ENCODE results near the gene ILF2. TPM values are rescaled to one million over a fixed set of nuclear protein-coding genes. Genes with fewer than 3 reads are reported as not detected.

Gene ILF2
- total and polyA plus RNA-seq, 5 donors from 2014 or later: 127 to 162 (median 145) TPM

- H3K9me3 Mint-ChIP-seq: no peaks in the 10 kb centered on the region
- ATAC-seq (ENCODE audit: low read depth in 2 of 2) (peak in 1 of 2 donors; percentile 82), DNase-seq (peak in 2 of 3 donors; percentile 55 to 73)
- H3K4me1 Mint-ChIP-seq: peaks cover 0 to 6% (median 0%) of the 10 kb centered on the region in 4 donors
- Histone ChIP-seq H3K27ac (ENCODE audit: insufficient read depth, low read length, poor library complexity, severe bottlenecking) (no peak overlapping the region), H3K36me3 (ENCODE audit: control insufficient read depth, insufficient read depth, low read length) (no peaks in the 10 kb centered on the region), H3K9me3 (ENCODE audit: control insufficient read depth in 2 of 2, low read length in 2 of 2) (no peaks in the 10 kb centered on the region), H3K27me3 (ENCODE audit: control insufficient read depth, insufficient read depth, low read length) (no peaks in the 10 kb centered on the region), H3K4me1 (ENCODE audit: control insufficient read depth, insufficient read depth, low read length, poor library complexity, severe bottlenecking) (no peaks in the 10 kb centered on the region), H3K4me3 (ENCODE audit: low read depth, low read length) (no peak overlapping the region)
- no peaks in the 10 kb centered on the region for H3K27me3 Mint-ChIP-seq
- no peak overlapping the region for H3K4me3 Mint-ChIP-seq
- H3K27ac Mint-ChIP-seq: no peak overlapping the region
- no peaks in the 10 kb centered on the region for H3K36me3 Mint-ChIP-seq
Observed at GRCh38 chr1:153617663-153618062, 53.1 kb downstream of the ILF2 start.

- H3K27ac Mint-ChIP-seq: peak overlapping the region in 1 of 3 donors; percentile 36
- DNase-seq: no peak
- no peak for ATAC-seq (ENCODE audit: low read depth in 2 of 2)
Observed at GRCh38 chr1:153616917-153617311, 53.9 kb downstream of the ILF2 start.

GRCh38 chr1:153616144-153616916 is 54.5 kb downstream of the ILF2 start, which contains the start of gene S100A14:
Gene S100A14 (minus strand): TSS chr1:153616325. CDS start chr1:153615858, 467 bp downstream.
- no peaks in the 10 kb centered on the region for H3K9me3 ChIP-seq (ENCODE audit: control insufficient read depth in 2 of 2, low read length in 2 of 2)
- peaks cover 0 to 6% (median 0%) of the 10 kb centered on the region in 4 donors for H3K4me1 Mint-ChIP-seq
- ATAC-seq (ENCODE audit: low read depth in 2 of 2): no peak
- H3K27ac Mint-ChIP-seq: peak within 1 kb of the TSS in 1 of 3 donors; percentile 59
- H3K4me1 ChIP-seq (ENCODE audit: control insufficient read depth, insufficient read depth, low read length, poor library complexity, severe bottlenecking): no peaks in the 10 kb centered on the region
- H3K36me3 Mint-ChIP-seq: no peaks in the 10 kb centered on the region
- H3K4me3 ChIP-seq (ENCODE audit: low read depth, low read length): no peak within 1 kb of the TSS
- H3K27me3 ChIP-seq (ENCODE audit: control insufficient read depth, insufficient read depth, low read length): no peaks in the 10 kb centered on the region
- H3K27ac ChIP-seq (ENCODE audit: insufficient read depth, low read length, poor library complexity, severe bottlenecking): no peak within 1 kb of the TSS
- no peaks in the 10 kb centered on the region for H3K36me3 ChIP-seq (ENCODE audit: control insufficient read depth, insufficient read depth, low read length)
- no peak for DNase-seq
- no peaks in the 10 kb centered on the region for H3K9me3 Mint-ChIP-seq
- H3K4me3 Mint-ChIP-seq: no peak within 1 kb of the TSS
- no peaks in the 10 kb centered on the region for H3K27me3 Mint-ChIP-seq

More at GRCh38 chr1:153616917-153617311, 53.9 kb downstream of the ILF2 start:
- Mint-ChIP-seq H3K36me3 (no peaks in the 10 kb centered on the region), H3K4me1 (peaks cover 0 to 6% (median 0%) of the 10 kb centered on the region in 4 donors), H3K27me3 (no peaks in the 10 kb centered on the region), H3K9me3 (no peaks in the 10 kb centered on the region), H3K4me3 (no peak overlapping the region)
- Histone ChIP-seq H3K9me3 (ENCODE audit: control insufficient read depth in 2 of 2, low read length in 2 of 2) (no peaks in the 10 kb centered on the region), H3K36me3 (ENCODE audit: control insufficient read depth, insufficient read depth, low read length) (no peaks in the 10 kb centered on the region), H3K27ac (ENCODE audit: insufficient read depth, low read length, poor library complexity, severe bottlenecking) (no peak overlapping the region), H3K4me3 (ENCODE audit: low read depth, low read length) (no peak overlapping the region), H3K27me3 (ENCODE audit: control insufficient read depth, insufficient read depth, low read length) (no peaks in the 10 kb centered on the region), H3K4me1 (ENCODE audit: control insufficient read depth, insufficient read depth, low read length, poor library complexity, severe bottlenecking) (no peaks in the 10 kb centered on the region)

- H3K36me3 ChIP-seq (ENCODE audit: control insufficient read depth, insufficient read depth, low read length): no peaks in the 10 kb centered on the region
- DNase-seq (no peak), ATAC-seq (ENCODE audit: low read depth in 2 of 2) (no peak)
- Mint-ChIP-seq H3K4me3 (no peak overlapping the region), H3K27me3 (no peaks in the 10 kb centered on the region), H3K4me1 (peaks cover 0 to 6% (median 0%) of the 10 kb centered on the region in 4 donors), H3K36me3 (no peaks in the 10 kb centered on the region), H3K27ac (no peak overlapping the region), H3K9me3 (no peaks in the 10 kb centered on the region)
- H3K4me3 ChIP-seq (ENCODE audit: low read depth, low read length): no peak overlapping the region
- no peak overlapping the region for H3K27ac ChIP-seq (ENCODE audit: insufficient read depth, low read length, poor library complexity, severe bottlenecking)
- H3K27me3 ChIP-seq (ENCODE audit: control insufficient read depth, insufficient read depth, low read length): no peaks in the 10 kb centered on the region
- no peaks in the 10 kb centered on the region for H3K4me1 ChIP-seq (ENCODE audit: control insufficient read depth, insufficient read depth, low read length, poor library complexity, severe bottlenecking)
- H3K9me3 ChIP-seq (ENCODE audit: control insufficient read depth in 2 of 2, low read length in 2 of 2): no peaks in the 10 kb centered on the region
Observed at GRCh38 chr1:153615406-153615805, 55.4 kb downstream of the ILF2 start.

GRCh38 chr1:153614906-153615305 is 55.9 kb downstream of the ILF2 start:
- Mint-ChIP-seq H3K36me3 (no peaks in the 10 kb centered on the region), H3K4me1 (peaks cover 0 to 6% (median 0%) of the 10 kb centered on the region in 4 donors), H3K4me3 (no peak overlapping the region), H3K9me3 (no peaks in the 10 kb centered on the region), H3K27me3 (no peaks in the 10 kb centered on the region), H3K27ac (peak overlapping the region in 1 of 3 donors; percentile 76)
- no peaks in the 10 kb centered on the region for H3K27me3 ChIP-seq (ENCODE audit: control insufficient read depth, insufficient read depth, low read length)
- H3K4me1 ChIP-seq (ENCODE audit: control insufficient read depth, insufficient read depth, low read length, poor library complexity, severe bottlenecking): no peaks in the 10 kb centered on the region
- ATAC-seq (ENCODE audit: low read depth in 2 of 2) (no peak), DNase-seq (no peak)
- H3K27ac ChIP-seq (ENCODE audit: insufficient read depth, low read length, poor library complexity, severe bottlenecking): no peak overlapping the region
- H3K9me3 ChIP-seq (ENCODE audit: control insufficient read depth in 2 of 2, low read length in 2 of 2): no peaks in the 10 kb centered on the region
- H3K4me3 ChIP-seq (ENCODE audit: low read depth, low read length): no peak overlapping the region
- H3K36me3 ChIP-seq (ENCODE audit: control insufficient read depth, insufficient read depth, low read length): no peaks in the 10 kb centered on the region

GRCh38 chr1:153614189-153614900 is 56.4 kb downstream of the ILF2 start:
- no peak overlapping the region for H3K27ac ChIP-seq (ENCODE audit: insufficient read depth, low read length, poor library complexity, severe bottlenecking)
- no peak overlapping the region for H3K4me3 Mint-ChIP-seq
- no peaks in the 10 kb centered on the region for H3K9me3 Mint-ChIP-seq
- peaks cover 0 to 6% (median 0%) of the 10 kb centered on the region in 4 donors for H3K4me1 Mint-ChIP-seq
- H3K36me3 Mint-ChIP-seq: no peaks in the 10 kb centered on the region
- H3K4me1 ChIP-seq (ENCODE audit: control insufficient read depth, insufficient read depth, low read length, poor library complexity, severe bottlenecking): no peaks in the 10 kb centered on the region
- no peak for ATAC-seq (ENCODE audit: low read depth in 2 of 2)
- peak overlapping the region in 1 of 3 donors; percentile 76 for H3K27ac Mint-ChIP-seq
- no peaks in the 10 kb centered on the region for H3K9me3 ChIP-seq (ENCODE audit: control insufficient read depth in 2 of 2, low read length in 2 of 2)
- H3K27me3 ChIP-seq (ENCODE audit: control insufficient read depth, insufficient read depth, low read length): no peaks in the 10 kb centered on the region
- no peak for DNase-seq
- no peak overlapping the region for H3K4me3 ChIP-seq (ENCODE audit: low read depth, low read length)
- H3K27me3 Mint-ChIP-seq: no peaks in the 10 kb centered on the region
- H3K36me3 ChIP-seq (ENCODE audit: control insufficient read depth, insufficient read depth, low read length): no peaks in the 10 kb centered on the region

- no peaks in the 10 kb centered on the region for H3K36me3 ChIP-seq (ENCODE audit: control insufficient read depth, insufficient read depth, low read length)
- Mint-ChIP-seq H3K9me3 (no peaks in the 10 kb centered on the region), H3K4me1 (peaks cover 0 to 6% (median 0%) of the 10 kb centered on the region in 4 donors), H3K36me3 (no peaks in the 10 kb centered on the region), H3K27me3 (no peaks in the 10 kb centered on the region), H3K4me3 (no peak overlapping the region), H3K27ac (peak overlapping the region in 1 of 3 donors; percentile 25)
- no peak overlapping the region for H3K4me3 ChIP-seq (ENCODE audit: low read depth, low read length)
- H3K27me3 ChIP-seq (ENCODE audit: control insufficient read depth, insufficient read depth, low read length): no peaks in the 10 kb centered on the region
- ATAC-seq (ENCODE audit: low read depth in 2 of 2) (no peak), DNase-seq (no peak)
- H3K9me3 ChIP-seq (ENCODE audit: control insufficient read depth in 2 of 2, low read length in 2 of 2): no peaks in the 10 kb centered on the region
- H3K27ac ChIP-seq (ENCODE audit: insufficient read depth, low read length, poor library complexity, severe bottlenecking): no peak overlapping the region
- no peaks in the 10 kb centered on the region for H3K4me1 ChIP-seq (ENCODE audit: control insufficient read depth, insufficient read depth, low read length, poor library complexity, severe bottlenecking)
Observed at GRCh38 chr1:153613406-153613805, 57.4 kb downstream of the ILF2 start.

All from CD4-positive, CD25-positive, alpha-beta regulatory T cell (primary cell).